ENCODE measurements around the gene FRMD8. TPM values are rescaled to one million over a fixed set of nuclear protein-coding genes. Genes with fewer than 3 reads are reported as not detected.
A peak's percentile ranks its signal among the peaks of the same experiment; 100 is the strongest.

FRMD8 gene
- total RNA-seq, 1 donor from 2014 or later, result 22.6 TPM

- peak overlapping the region; percentile 91 for H3K4me3 ChIP-seq
- DNase-seq (no peak), ATAC-seq (no peak)
- H3K27me3 ChIP-seq (ENCODE audit: low read depth), result no peaks in the 10 kb centered on the region
- peak overlapping the region; percentile 100 for H3K27ac ChIP-seq
- H3K4me1 ChIP-seq, result peaks cover 43% of the 10 kb centered on the region
- H3K36me3 ChIP-seq, result peaks cover 34% of the 10 kb centered on the region
- TF ChIP-seq CTCF (IDR thresholded peaks at IDR 0.05), result no peak
- intact Hi-C loops (cut with DNase I), result no loop called here
- H3K9me3 ChIP-seq, result no peaks in the 10 kb centered on the region
These were observed 37.2 kb downstream of the FRMD8 start for GRCh38 chr11:65423516-65424204.

GRCh38 chr11:65424205-65425104, 38.0 kb downstream of the FRMD8 start:
- no peak for ATAC-seq
- intact Hi-C loops (cut with DNase I), result loop anchor here (5.0 kb wide), 1 partner anchor 78 kb away; no protein-coding TSS in a partner anchor
- peak; percentile 57 for DNase-seq
- Histone ChIP-seq H3K27me3 (ENCODE audit: low read depth) (no peaks in the 10 kb centered on the region), H3K36me3 (peaks cover 34% of the 10 kb centered on the region), H3K4me3 (peak overlapping the region; percentile 91), H3K27ac (peak overlapping the region; percentile 100), H3K9me3 (no peaks in the 10 kb centered on the region), H3K4me1 (peaks cover 43% of the 10 kb centered on the region)
- no peak for TF ChIP-seq CTCF (IDR thresholded peaks at IDR 0.05)

- Histone ChIP-seq H3K36me3 (peaks cover 34% of the 10 kb centered on the region), H3K4me3 (peak overlapping the region; percentile 91), H3K9me3 (no peaks in the 10 kb centered on the region), H3K27ac (peak overlapping the region; percentile 100), H3K27me3 (ENCODE audit: low read depth) (no peaks in the 10 kb centered on the region), H3K4me1 (peaks cover 45% of the 10 kb centered on the region)
- DNase-seq, result peak; percentile 48
- peak; percentile 16 for TF ChIP-seq CTCF (IDR thresholded peaks at IDR 0.05)
- intact Hi-C loops (cut with DNase I), result loop anchor here (5.0 kb wide), 1 partner anchor 77 kb away; no protein-coding TSS in a partner anchor
- ATAC-seq, result no peak
These were observed 38.9 kb downstream of the FRMD8 start for GRCh38 chr11:65425105-65425970.

- TF ChIP-seq CTCF (IDR thresholded peaks at IDR 0.05), result no peak
- ATAC-seq, result no peak
- H3K27ac ChIP-seq, result peak overlapping the region; percentile 100
- H3K4me3 ChIP-seq, result peak overlapping the region; percentile 91
- H3K4me1 ChIP-seq, result peaks cover 47% of the 10 kb centered on the region
- intact Hi-C loops (cut with DNase I), result loop anchor here (5.0 kb wide), 1 partner anchor 76 kb away; no protein-coding TSS in a partner anchor
- H3K9me3 ChIP-seq, result no peaks in the 10 kb centered on the region
- peaks cover 40% of the 10 kb centered on the region for H3K36me3 ChIP-seq
- H3K27me3 ChIP-seq (ENCODE audit: low read depth), result no peaks in the 10 kb centered on the region
- DNase-seq, result no peak
These were observed 39.8 kb downstream of the FRMD8 start for GRCh38 chr11:65425971-65426838.
